Measurements from ENCODE around the gene OSBP2. TPM values are rescaled to one million over a fixed set of nuclear protein-coding genes. Genes with fewer than 3 reads are reported as not detected.

Gene OSBP2
- polyA plus RNA-seq, 2 donors = 2.5 to 2.7 TPM

- WGBS, 2 donors = 88 to 95% methylated on average over 10 to 13 of the region's 13 CpGs
- Histone ChIP-seq H3K36me3 (ENCODE audit: control insufficient read depth in 2 of 2, insufficient read depth in 2 of 2, low read length in 1 of 2) (no peaks in the 10 kb centered on the region), H3K4me3 (ENCODE audit: low read depth in 1 of 2, low read length in 2 of 2) (no peak overlapping the region), H3K9me3 (ENCODE audit: control insufficient read depth in 2 of 2, insufficient read depth in 1 of 2, low read depth in 1 of 2, low read length in 1 of 2) (no peaks in the 10 kb centered on the region), H3K27me3 (ENCODE audit: control insufficient read depth in 1 of 2, insufficient read depth in 2 of 2, low read length in 2 of 2) (no peaks in the 10 kb centered on the region), H3K27ac (ENCODE audit: low read depth in 2 of 2, low read length in 1 of 2) (no peak overlapping the region), H3K4me1 (ENCODE audit: control insufficient read depth in 2 of 2, insufficient read depth in 2 of 2, low read length in 1 of 2) (no peaks in the 10 kb centered on the region)
Observed at GRCh38 chr22:30857791-30858190, 163.1 kb downstream of the OSBP2 start.

- no peak overlapping the region for H3K27ac ChIP-seq (ENCODE audit: low read depth in 2 of 2, low read length in 1 of 2)
- H3K36me3 ChIP-seq (ENCODE audit: control insufficient read depth in 2 of 2, insufficient read depth in 2 of 2, low read length in 1 of 2) = no peaks in the 10 kb centered on the region
- no peak overlapping the region for H3K4me3 ChIP-seq (ENCODE audit: low read depth in 1 of 2, low read length in 2 of 2)
- H3K27me3 ChIP-seq (ENCODE audit: control insufficient read depth in 1 of 2, insufficient read depth in 2 of 2, low read length in 2 of 2) = no peaks in the 10 kb centered on the region
- WGBS, 2 donors = 92 to 96% methylated on average over 18 of the region's 18 CpGs
- H3K4me1 ChIP-seq (ENCODE audit: control insufficient read depth in 2 of 2, insufficient read depth in 2 of 2, low read length in 1 of 2) = no peaks in the 10 kb centered on the region
- no peaks in the 10 kb centered on the region for H3K9me3 ChIP-seq (ENCODE audit: control insufficient read depth in 2 of 2, insufficient read depth in 1 of 2, low read depth in 1 of 2, low read length in 1 of 2)
Observed at GRCh38 chr22:30858976-30859713, 164.5 kb downstream of the OSBP2 start.

- no peaks in the 10 kb centered on the region for H3K27me3 ChIP-seq (ENCODE audit: control insufficient read depth in 1 of 2, insufficient read depth in 2 of 2, low read length in 2 of 2)
- 88 to 90% methylated on average over 7 of the region's 7 CpGs for whole genome bisulfite sequencing, 2 donors
Observed at GRCh38 chr22:30859714-30860095, 165.0 kb downstream of the OSBP2 start.

GRCh38 chr22:30860176-30861105 lies 165.8 kb downstream of the OSBP2 start:
- Histone ChIP-seq H3K27me3 (ENCODE audit: control insufficient read depth in 1 of 2, insufficient read depth in 2 of 2, low read length in 2 of 2) (no peaks in the 10 kb centered on the region), H3K4me3 (ENCODE audit: low read depth in 1 of 2, low read length in 2 of 2) (no peak overlapping the region), H3K9me3 (ENCODE audit: control insufficient read depth in 2 of 2, insufficient read depth in 1 of 2, low read depth in 1 of 2, low read length in 1 of 2) (no peaks in the 10 kb centered on the region), H3K4me1 (ENCODE audit: control insufficient read depth in 2 of 2, insufficient read depth in 2 of 2, low read length in 1 of 2) (no peaks in the 10 kb centered on the region), H3K27ac (ENCODE audit: low read depth in 2 of 2, low read length in 1 of 2) (no peak overlapping the region), H3K36me3 (ENCODE audit: control insufficient read depth in 2 of 2, insufficient read depth in 2 of 2, low read length in 1 of 2) (no peaks in the 10 kb centered on the region)
- WGBS, 2 donors = 76 to 81% methylated on average over 12 of the region's 12 CpGs

More at GRCh38 chr22:30859714-30860095, 165.0 kb downstream of the OSBP2 start:
- Histone ChIP-seq H3K4me1 (ENCODE audit: control insufficient read depth in 2 of 2, insufficient read depth in 2 of 2, low read length in 1 of 2) (no peaks in the 10 kb centered on the region), H3K36me3 (ENCODE audit: control insufficient read depth in 2 of 2, insufficient read depth in 2 of 2, low read length in 1 of 2) (no peaks in the 10 kb centered on the region), H3K27ac (ENCODE audit: low read depth in 2 of 2, low read length in 1 of 2) (no peak overlapping the region), H3K9me3 (ENCODE audit: control insufficient read depth in 2 of 2, insufficient read depth in 1 of 2, low read depth in 1 of 2, low read length in 1 of 2) (no peaks in the 10 kb centered on the region), H3K4me3 (ENCODE audit: low read depth in 1 of 2, low read length in 2 of 2) (no peak overlapping the region)

- 84 to 86% methylated on average over 9 of the region's 9 CpGs for WGBS, 2 donors
- Histone ChIP-seq H3K4me3 (ENCODE audit: low read depth in 1 of 2, low read length in 2 of 2) (no peak overlapping the region), H3K27me3 (ENCODE audit: control insufficient read depth in 1 of 2, insufficient read depth in 2 of 2, low read length in 2 of 2) (no peaks in the 10 kb centered on the region), H3K4me1 (ENCODE audit: control insufficient read depth in 2 of 2, insufficient read depth in 2 of 2, low read length in 1 of 2) (no peaks in the 10 kb centered on the region), H3K27ac (ENCODE audit: low read depth in 2 of 2, low read length in 1 of 2) (no peak overlapping the region), H3K36me3 (ENCODE audit: control insufficient read depth in 2 of 2, insufficient read depth in 2 of 2, low read length in 1 of 2) (no peaks in the 10 kb centered on the region), H3K9me3 (ENCODE audit: control insufficient read depth in 2 of 2, insufficient read depth in 1 of 2, low read depth in 1 of 2, low read length in 1 of 2) (no peaks in the 10 kb centered on the region)
Observed at GRCh38 chr22:30861131-30861530, 166.5 kb downstream of the OSBP2 start.

- H3K4me1 ChIP-seq (ENCODE audit: control insufficient read depth in 2 of 2, insufficient read depth in 2 of 2, low read length in 1 of 2) = no peaks in the 10 kb centered on the region
- no peak overlapping the region for H3K4me3 ChIP-seq (ENCODE audit: low read depth in 1 of 2, low read length in 2 of 2)
- no peaks in the 10 kb centered on the region for H3K36me3 ChIP-seq (ENCODE audit: control insufficient read depth in 2 of 2, insufficient read depth in 2 of 2, low read length in 1 of 2)
- H3K27me3 ChIP-seq (ENCODE audit: control insufficient read depth in 1 of 2, insufficient read depth in 2 of 2, low read length in 2 of 2) = no peaks in the 10 kb centered on the region
- 84 to 91% methylated on average over 16 of the region's 16 CpGs for WGBS, 2 donors
- H3K9me3 ChIP-seq (ENCODE audit: control insufficient read depth in 2 of 2, insufficient read depth in 1 of 2, low read depth in 1 of 2, low read length in 1 of 2) = no peaks in the 10 kb centered on the region
- H3K27ac ChIP-seq (ENCODE audit: low read depth in 2 of 2, low read length in 1 of 2) = no peak overlapping the region
Observed at GRCh38 chr22:30861688-30862552, 167.2 kb downstream of the OSBP2 start.

GRCh38 chr22:30863081-30863833 lies 168.6 kb downstream of the OSBP2 start:
- Histone ChIP-seq H3K27ac (ENCODE audit: low read depth in 2 of 2, low read length in 1 of 2) (no peak overlapping the region), H3K27me3 (ENCODE audit: control insufficient read depth in 1 of 2, insufficient read depth in 2 of 2, low read length in 2 of 2) (no peaks in the 10 kb centered on the region), H3K4me3 (ENCODE audit: low read depth in 1 of 2, low read length in 2 of 2) (no peak overlapping the region), H3K9me3 (ENCODE audit: control insufficient read depth in 2 of 2, insufficient read depth in 1 of 2, low read depth in 1 of 2, low read length in 1 of 2) (no peaks in the 10 kb centered on the region), H3K4me1 (ENCODE audit: control insufficient read depth in 2 of 2, insufficient read depth in 2 of 2, low read length in 1 of 2) (no peaks in the 10 kb centered on the region), H3K36me3 (ENCODE audit: control insufficient read depth in 2 of 2, insufficient read depth in 2 of 2, low read length in 1 of 2) (no peaks in the 10 kb centered on the region)
- WGBS, 2 donors = 60 to 62% methylated on average over 19 of the region's 19 CpGs

- Histone ChIP-seq H3K4me3 (ENCODE audit: low read depth in 1 of 2, low read length in 2 of 2) (no peak overlapping the region), H3K36me3 (ENCODE audit: control insufficient read depth in 2 of 2, insufficient read depth in 2 of 2, low read length in 1 of 2) (no peaks in the 10 kb centered on the region), H3K27me3 (ENCODE audit: control insufficient read depth in 1 of 2, insufficient read depth in 2 of 2, low read length in 2 of 2) (no peaks in the 10 kb centered on the region), H3K9me3 (ENCODE audit: control insufficient read depth in 2 of 2, insufficient read depth in 1 of 2, low read depth in 1 of 2, low read length in 1 of 2) (no peaks in the 10 kb centered on the region), H3K27ac (ENCODE audit: low read depth in 2 of 2, low read length in 1 of 2) (no peak overlapping the region), H3K4me1 (ENCODE audit: control insufficient read depth in 2 of 2, insufficient read depth in 2 of 2, low read length in 1 of 2) (no peaks in the 10 kb centered on the region)
- WGBS, 2 donors = 94 to 97% methylated on average over 16 to 17 of the region's 17 CpGs
Observed at GRCh38 chr22:30864441-30865420, 170.1 kb downstream of the OSBP2 start.

All from esophagus (tissue), 2 donors.